ENCODE measurements around the gene PPP3CA. TPM values are rescaled to one million over a fixed set of nuclear protein-coding genes. Genes with fewer than 3 reads are reported as not detected.

PPP3CA gene
- total RNA-seq, 1 donor: 26.7 TPM

GRCh38 chr4:101289306-101289705, 58.0 kb downstream of the PPP3CA start:
- DNase-seq (ENCODE audit: low read depth in 2 of 3, low spot score in 2 of 3): no peak

GRCh38 chr4:101288365-101289145, 58.8 kb downstream of the PPP3CA start:
- peak in 2 of 3 donors; percentile 36 to 58 for DNase-seq (ENCODE audit: low read depth in 2 of 3, low spot score in 2 of 3)

- no peak for DNase-seq (ENCODE audit: low read depth in 2 of 3, low spot score in 2 of 3)
Observed at GRCh38 chr4:101287324-101287723, 60.0 kb downstream of the PPP3CA start.

GRCh38 chr4:101286663-101287062, 60.7 kb downstream of the PPP3CA start:
- no peak for DNase-seq (ENCODE audit: low read depth in 2 of 3, low spot score in 2 of 3)

GRCh38 chr4:101285985-101286384, 61.3 kb downstream of the PPP3CA start:
- no peak for DNase-seq (ENCODE audit: low read depth in 2 of 3, low spot score in 2 of 3)

GRCh38 chr4:101284546-101284945, 62.8 kb downstream of the PPP3CA start:
- peak in 2 of 3 donors; percentile 47 to 75 for DNase-seq (ENCODE audit: low read depth in 2 of 3, low spot score in 2 of 3)

- DNase-seq (ENCODE audit: low read depth in 2 of 3, low spot score in 2 of 3): no peak
Observed at GRCh38 chr4:101283434-101283833, 63.9 kb downstream of the PPP3CA start.

- DNase-seq (ENCODE audit: low read depth in 2 of 3, low spot score in 2 of 3): peak in 1 of 3 donors; percentile 45
Observed at GRCh38 chr4:101282076-101282844, 65.1 kb downstream of the PPP3CA start.

GRCh38 chr4:101280866-101281600, 66.3 kb downstream of the PPP3CA start:
- no peak for DNase-seq (ENCODE audit: low read depth in 2 of 3, low spot score in 2 of 3)

- DNase-seq (ENCODE audit: low read depth in 2 of 3, low spot score in 2 of 3): no peak
Observed at GRCh38 chr4:101279377-101279871, 67.9 kb downstream of the PPP3CA start.

GRCh38 chr4:101277671-101278070, 69.7 kb downstream of the PPP3CA start:
- no peak for DNase-seq (ENCODE audit: low read depth in 2 of 3, low spot score in 2 of 3)

- no peak for DNase-seq (ENCODE audit: low read depth in 2 of 3, low spot score in 2 of 3)
Observed at GRCh38 chr4:101276661-101277060, 70.7 kb downstream of the PPP3CA start.

GRCh38 chr4:101274888-101275752, 72.2 kb downstream of the PPP3CA start:
- DNase-seq (ENCODE audit: low read depth in 2 of 3, low spot score in 2 of 3): no peak

GRCh38 chr4:101271516-101271915, 75.8 kb downstream of the PPP3CA start:
- DNase-seq (ENCODE audit: low read depth in 2 of 3, low spot score in 2 of 3): no peak

GRCh38 chr4:101269682-101270081, 77.6 kb downstream of the PPP3CA start:
- DNase-seq (ENCODE audit: low read depth in 2 of 3, low spot score in 2 of 3): no peak

GRCh38 chr4:101265816-101266172, 81.5 kb downstream of the PPP3CA start:
- DNase-seq (ENCODE audit: low read depth in 2 of 3, low spot score in 2 of 3): no peak

GRCh38 chr4:101264993-101265815, 82.1 kb downstream of the PPP3CA start:
- no peak for DNase-seq (ENCODE audit: low read depth in 2 of 3, low spot score in 2 of 3)

- DNase-seq (ENCODE audit: low read depth in 2 of 3, low spot score in 2 of 3): no peak
Observed at GRCh38 chr4:101264512-101264911, 82.8 kb downstream of the PPP3CA start.

GRCh38 chr4:101262683-101263082, 84.6 kb downstream of the PPP3CA start:
- DNase-seq (ENCODE audit: low read depth in 2 of 3, low spot score in 2 of 3): no peak
